GM18517 (cell line): ENCODE measurements around the gene S100B.
"Not testable (repeated sequence)": the region's sequence is repeated elsewhere in the genome, so short reads cannot be mapped to it uniquely, and the experiment has no call there.

Experiments
- ATAC-seq: cut with Tn5 transposase; IDR thresholded peaks from one replicate; pipeline ENCODE4 v1.9.1; 2021; ENCODE audit warnings: mild to moderate bottlenecking, moderate library complexity; ENCODE audit not compliant: unreplicated experiment

S100B gene

DNA sequence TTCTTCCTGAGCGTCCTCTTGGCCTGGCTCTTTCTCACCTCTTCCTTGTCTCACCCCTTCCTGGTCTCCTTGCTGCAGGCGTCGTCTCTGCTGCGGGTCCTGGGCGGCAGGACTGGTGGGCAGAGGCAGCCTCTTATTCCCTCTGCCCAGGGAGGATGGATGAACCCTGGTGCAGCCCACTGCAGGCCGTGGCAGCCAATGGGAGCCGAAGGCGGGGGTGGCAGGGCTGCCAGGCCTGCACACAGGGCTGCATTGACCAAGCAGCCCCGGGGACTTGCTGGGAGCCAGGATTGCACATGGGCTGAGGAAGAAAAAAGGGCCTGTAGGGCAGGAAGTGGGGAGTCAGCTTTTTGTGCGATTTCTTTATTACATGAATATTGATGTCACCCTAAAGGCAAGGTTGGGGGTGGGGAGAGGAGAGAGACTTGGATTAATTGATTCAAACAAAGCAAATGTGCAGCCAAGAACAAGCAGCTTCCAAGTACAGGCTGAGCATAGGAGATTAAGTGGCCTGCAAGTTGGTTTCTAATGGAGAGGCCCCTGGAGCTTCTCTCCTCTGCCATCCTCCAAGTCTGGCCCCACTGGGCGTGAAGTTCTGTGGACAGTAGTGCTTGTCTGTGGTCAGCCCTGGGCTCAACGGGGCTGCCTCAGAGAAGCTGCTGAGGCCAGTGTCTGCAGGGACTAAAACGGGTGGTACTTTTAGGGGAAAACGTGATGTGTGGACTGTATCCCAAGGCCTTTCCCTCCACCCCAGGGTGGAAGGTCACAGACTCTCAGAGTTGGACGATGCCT lies at the start of gene S100B:
S100B (minus strand) TSS at position 108 of the 792 bp plus-strand sequence. CDS start 2,667 bp downstream, outside the sequence.
- no peak for ATAC-seq

GRCh38 chr21:46651121-46651520 lies 46.2 kb upstream of the S100B start:
- no peak for ATAC-seq

DNA sequence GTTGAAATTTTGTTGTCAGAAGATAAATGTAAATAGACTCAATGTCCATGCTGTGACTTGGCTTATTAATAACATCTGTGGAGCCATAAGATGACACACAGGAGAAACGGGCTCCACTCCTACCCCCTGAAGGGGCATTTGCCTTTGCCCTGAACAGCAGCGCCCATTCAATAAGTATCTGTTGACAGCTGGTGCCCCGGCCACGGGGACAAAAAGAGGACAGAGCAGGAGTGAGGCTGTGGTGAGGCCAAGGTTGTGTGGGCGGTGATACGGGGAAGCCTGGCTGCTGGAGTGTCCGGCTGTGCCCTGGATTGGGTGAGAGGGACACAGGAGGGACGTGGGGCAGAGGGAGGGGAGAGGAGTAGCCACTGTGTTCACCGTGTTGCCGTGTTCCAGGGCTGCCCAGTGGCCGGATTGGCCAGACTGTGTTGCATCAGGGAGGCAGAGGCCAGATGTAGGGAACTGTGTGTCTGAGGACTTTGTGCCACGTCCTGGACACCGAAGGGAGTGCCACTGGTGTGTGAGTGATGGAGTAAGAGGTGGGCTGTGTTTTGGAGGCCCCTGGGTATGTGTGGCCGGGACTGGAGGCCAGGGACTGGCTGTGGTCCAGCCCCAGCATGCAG lies 45.7 kb upstream of the S100B start:
- no peak for ATAC-seq

DNA sequence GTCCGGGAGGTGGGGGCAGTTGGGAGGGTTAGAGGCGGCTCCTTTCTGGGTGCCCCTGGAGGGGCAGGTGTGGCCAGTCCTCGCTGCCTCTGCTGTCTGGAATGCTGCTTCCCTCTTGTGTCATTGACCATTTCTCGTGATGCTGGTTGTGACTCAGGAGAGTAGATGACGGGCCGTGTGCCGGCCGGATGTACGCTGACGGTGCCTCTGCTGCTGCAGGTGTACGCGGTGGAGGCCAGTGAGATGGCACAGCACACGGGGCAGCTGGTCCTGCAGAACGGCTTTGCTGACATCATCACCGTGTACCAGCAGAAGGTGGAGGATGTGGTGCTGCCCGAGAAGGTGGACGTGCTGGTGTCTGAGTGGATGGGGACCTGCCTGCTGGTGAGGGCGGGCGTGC lies 44.5 kb upstream of the S100B start:
- no peak for ATAC-seq

GRCh38 chr21:46648539-46648938 lies 43.7 kb upstream of the S100B start:
- no peak for ATAC-seq

GRCh38 chr21:46646541-46647154 lies 41.8 kb upstream of the S100B start:
- no peak for ATAC-seq

DNA sequence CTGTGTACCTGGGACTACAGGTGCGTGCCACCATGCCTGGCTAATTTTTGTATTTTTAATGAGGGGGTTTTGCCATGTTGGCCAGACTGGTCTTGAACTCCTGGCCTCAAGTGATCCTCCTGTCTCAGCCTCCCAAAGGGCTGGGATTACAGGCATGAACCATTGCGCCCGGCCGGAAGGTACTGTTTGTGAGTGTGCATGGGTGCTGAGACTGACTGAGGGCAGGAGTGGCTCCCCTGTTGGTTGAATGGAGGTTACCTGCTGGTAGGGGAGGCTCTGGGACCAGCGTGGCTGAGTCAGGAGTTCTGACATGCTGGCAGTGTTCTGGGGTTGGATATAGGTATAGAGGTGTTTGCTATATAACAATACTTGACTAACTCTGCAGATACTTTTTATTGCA lies 41.0 kb upstream of the S100B start:
- no peak for ATAC-seq

- no peak for ATAC-seq
Measured at GRCh38 chr21:46643379-46644177, 38.7 kb upstream of the S100B start.

DNA sequence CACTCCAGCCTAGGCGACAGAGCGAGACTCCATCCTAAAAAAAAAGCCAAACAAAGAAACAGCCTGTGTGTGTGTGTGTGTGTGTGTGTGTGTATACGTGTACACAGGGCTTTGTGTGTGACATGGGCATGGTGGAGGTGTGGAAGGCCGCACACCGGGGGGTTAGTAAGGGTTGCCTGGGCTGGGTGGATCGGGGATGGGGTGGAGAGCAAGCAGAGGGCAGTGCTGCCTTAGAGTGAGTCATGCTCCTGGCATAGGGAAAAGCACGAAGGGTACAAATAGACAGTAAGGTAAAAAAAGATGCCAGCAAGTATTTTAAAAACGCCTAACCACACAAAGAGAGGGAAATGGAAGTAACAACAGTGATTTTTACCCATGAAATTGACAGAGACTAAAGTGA lies 36.8 kb upstream of the S100B start:
- no peak for ATAC-seq

GRCh38 chr21:46639489-46640386 lies 34.9 kb upstream of the S100B start:
- no peak for ATAC-seq

DNA sequence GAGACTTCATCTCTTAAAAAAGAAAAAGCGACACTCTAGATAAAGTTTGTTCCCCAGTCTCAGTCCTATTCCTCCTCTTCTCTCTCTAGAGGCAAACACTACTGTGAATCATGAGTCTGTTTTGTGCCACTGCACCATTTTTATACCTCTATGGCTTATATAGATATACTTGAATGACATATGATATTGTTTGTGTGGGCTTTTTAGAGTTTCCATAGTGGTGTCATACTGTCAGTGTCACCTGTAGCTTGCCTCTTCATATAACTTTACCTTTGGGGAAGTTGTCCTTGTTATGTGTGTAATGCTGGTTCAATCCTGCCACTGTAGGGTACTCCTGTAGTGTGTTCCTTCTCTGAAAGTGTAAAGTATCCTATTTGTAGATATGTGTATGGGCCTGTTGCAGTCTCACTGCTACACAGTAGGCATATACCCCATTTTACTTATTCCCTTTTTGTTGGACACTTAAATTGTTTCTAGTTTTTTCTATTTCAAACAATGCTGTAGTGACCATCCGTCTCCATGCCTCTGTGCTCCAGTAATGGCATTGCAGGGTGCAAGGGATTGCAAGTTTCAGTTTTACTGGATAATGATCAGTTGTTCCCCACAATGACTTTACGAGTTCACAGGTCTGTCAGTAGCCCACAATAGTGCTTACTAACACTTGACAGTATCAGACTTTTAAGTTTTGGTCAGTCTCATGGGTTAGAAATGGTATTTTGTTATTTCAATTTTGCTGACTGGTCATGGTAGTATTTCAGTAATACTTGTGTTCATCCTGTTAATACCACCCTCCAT lies 33.3 kb upstream of the S100B start:
- ATAC-seq, result no peak

GRCh38 chr21:46636550-46637285 lies 31.8 kb upstream of the S100B start:
- no peak for ATAC-seq

- ATAC-seq, result no peak
Measured at GRCh38 chr21:46636181-46636512, 31.3 kb upstream of the S100B start.

- ATAC-seq, result peak; percentile 85
Measured at GRCh38 chr21:46635324-46636180, 30.7 kb upstream of the S100B start, which contains the start of gene PRMT2. PRMT2 (plus strand) TSS chr21:46635674; CDS start chr21:46636952, 1,278 bp downstream.

DNA sequence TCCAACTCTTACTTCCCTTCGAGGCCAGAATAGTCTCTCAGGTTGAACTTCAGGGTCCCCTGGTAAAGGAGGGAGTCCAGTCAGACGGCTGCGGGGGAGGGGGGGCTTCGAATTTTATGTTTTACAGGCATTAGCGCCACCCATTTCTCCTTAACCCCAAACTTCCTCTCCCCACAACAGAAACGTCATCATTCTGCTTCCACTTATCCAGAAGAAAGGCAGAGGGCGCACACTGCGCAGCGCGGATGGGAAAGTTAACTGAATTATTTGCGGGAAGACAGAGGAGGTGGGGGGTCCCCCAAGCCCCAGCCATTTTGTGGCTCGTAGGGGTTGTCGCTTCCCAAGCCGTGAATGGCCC lies 30.1 kb upstream of the S100B start:
- ATAC-seq, result peak; percentile 21

GRCh38 chr21:46634427-46634826 lies 29.5 kb upstream of the S100B start:
- no peak for ATAC-seq

GRCh38 chr21:46633566-46633965 lies 28.7 kb upstream of the S100B start:
- no peak for ATAC-seq

GRCh38 chr21:46630915-46631314 lies 26.0 kb upstream of the S100B start:
- not testable (repeated sequence) for ATAC-seq
